SK-N-SH (cell line): Measurements from ENCODE around the gene VWA3A. TPM values are rescaled to one million over a fixed set of nuclear protein-coding genes. Genes with fewer than 3 reads are reported as not detected.
A peak's percentile ranks its signal among the peaks of the same experiment; 100 is the strongest.

ENCODE experiments used
- CTCF ChIA-PET: fragments of 300-600, 350-600 bp; formaldehyde crosslinking; extraction: SDS; loops from one replicate; lab custom pipeline; 2021; lab: Yijun Ruan, JAX
- POLR2A ChIA-PET: fragments of 350-600 bp; sonication (Branson Sonifier 250); formaldehyde crosslinking; extraction: SDS; loops from one replicate; lab custom pipeline; 2020; ENCODE audit warnings: antibody characterized with exemption, inconsistent platforms; lab: Yijun Ruan, JAX
- DNase-seq: peaks from one replicate; pipeline ENCODE4 v3.0.0; 2012
- H2AFZ ChIP-seq: fragments of 200-600 bp; sonication (generic); 2 replicates; pipeline ENCODE4 v1.8.1; 2016; ENCODE audit warnings: antibody characterized with exemption, mild to moderate bottlenecking, low read depth
- H3F3A ChIP-seq: fragments of 200-600 bp; sonication (generic); replicated peaks from 2 replicates; pipeline ENCODE3; 2016; ENCODE audit warnings: antibody characterized with exemption, mild to moderate bottlenecking; ENCODE audit not compliant: insufficient read depth
- H3K27ac ChIP-seq, 2 experiments: fragments of 200-500 bp in 1 of 2; fragments of 200-600 bp in 1 of 2; sonication (Bioruptor generic) in 1 of 2; sonication (generic), shearing (Covaris generic) in 1 of 2; 2 replicates each; pipeline versions ENCODE4 v1.5.1 to v1.6.1; 2014 to 2016; ENCODE audit warnings: low read depth in 2 of 2, inconsistent platforms in 1 of 2, low read length in 1 of 2, mild to moderate bottlenecking in 1 of 2, mixed read lengths in 1 of 2
- H3K27me3 ChIP-seq: fragments of 200-600 bp; sonication (generic), shearing (Covaris generic); 2 replicates; pipeline ENCODE4 v1.6.1; 2016; ENCODE audit warnings: mixed run types; ENCODE audit not compliant: insufficient read depth
- H3K36me3 ChIP-seq, 2 experiments: fragments of 200-500 bp in 1 of 2; fragments of 200-600 bp in 1 of 2; sonication (Bioruptor generic) in 1 of 2; sonication (generic) in 1 of 2; replicated peaks in 1 of 2; 2 replicates each; pipeline versions ENCODE3 to v1.5.1; 2014 to 2016; ENCODE audit warnings: low read length in 1 of 2, mild to moderate bottlenecking in 1 of 2; ENCODE audit not compliant: insufficient read depth in 2 of 2, control insufficient read depth in 1 of 2
- H3K4me1 ChIP-seq, 2 experiments: fragments of 200-500 bp in 1 of 2; fragments of 200-600 bp in 1 of 2; sonication (Bioruptor generic) in 1 of 2; sonication (generic), shearing (Covaris generic) in 1 of 2; 2 replicates each; pipeline versions ENCODE4 v1.5.1 to v1.6.1; 2014 to 2016; ENCODE audit warnings: low read depth in 1 of 2, low read length in 1 of 2, mixed run types in 1 of 2; ENCODE audit not compliant: insufficient read depth in 2 of 2, control insufficient read depth in 1 of 2
- H3K4me2 ChIP-seq: fragments of 200-600 bp; sonication (generic), shearing (Covaris generic); 2 replicates; pipeline ENCODE4 v1.6.1; 2017; ENCODE audit warnings: mixed run types
- H3K4me3 ChIP-seq, 2 experiments: fragments of 200-500 bp in 1 of 2; fragments of 200-600 bp in 1 of 2; sonication (Bioruptor generic) in 1 of 2; sonication (generic), shearing (Covaris generic) in 1 of 2; 2 replicates each; pipeline versions ENCODE4 v1.5.1 to v1.8.1; 2014 to 2016; ENCODE audit warnings: low read depth in 2 of 2, inconsistent platforms in 1 of 2, low read length in 1 of 2, mild to moderate bottlenecking in 1 of 2, mixed read lengths in 1 of 2, moderate library complexity in 1 of 2
- H3K79me2 ChIP-seq: fragments of 200-600 bp; sonication (generic); 2 replicates; pipeline ENCODE4 v1.8.1; 2017; ENCODE audit warnings: mild to moderate bottlenecking; ENCODE audit not compliant: insufficient read depth
- H3K9ac ChIP-seq: fragments of 200-600 bp; sonication (generic); 2 replicates; pipeline ENCODE4 v1.6.1; 2017; ENCODE audit warnings: mixed run types
- H3K9me2 ChIP-seq: fragments of 200-600 bp; sonication (generic); 2 replicates; pipeline ENCODE4 v1.6.1; 2017; ENCODE audit warnings: mixed run types
- H3K9me3 ChIP-seq: fragments of 200-600 bp; sonication (generic); 2 replicates; pipeline ENCODE4 v1.6.1; 2017; ENCODE audit warnings: mixed run types, mild to moderate bottlenecking, moderate library complexity
- H4K20me1 ChIP-seq: fragments of 200-600 bp; sonication (generic); 2 replicates; pipeline ENCODE4 v1.6.1; 2017; ENCODE audit warnings: mild to moderate bottlenecking, mixed run types; ENCODE audit not compliant: insufficient read depth
- ELF1 ChIP-seq: IDR thresholded peaks from 2 replicates; pipeline ENCODE4 v1.4.0; 2012
- EP300 ChIP-seq, 2 experiments: IDR thresholded peaks; 2 replicates each; pipeline versions ENCODE4 v1.4.0 to v1.6.1; 2012; ENCODE audit warnings: borderline replicate concordance in 1 of 2, low read depth in 1 of 2, low read length in 1 of 2
- FOSL2 ChIP-seq: IDR thresholded peaks from 2 replicates; pipeline ENCODE4 v1.4.0; 2012; ENCODE audit warnings: low read depth, mild to moderate bottlenecking, moderate library complexity, borderline replicate concordance
- FOXM1 ChIP-seq: IDR thresholded peaks from 2 replicates; pipeline ENCODE4 v1.4.0; 2012; ENCODE audit warnings: low read depth, mild to moderate bottlenecking
- GABPA ChIP-seq: IDR thresholded peaks from 2 replicates; pipeline ENCODE4 v1.4.0; 2012; ENCODE audit warnings: low read depth, mild to moderate bottlenecking
- GATA2 ChIP-seq: sonication (generic); formaldehyde crosslinking; IDR thresholded peaks from 2 replicates; pipeline ENCODE4 v1.5.0; 2020; ENCODE audit warnings: mild to moderate bottlenecking, missing genetic modification reagents
- MXI1 ChIP-seq: IDR thresholded peaks from 2 replicates; pipeline ENCODE4 v1.6.1; 2012; ENCODE audit warnings: mild to moderate bottlenecking, low read depth, low read length, improper control_type of control experiment
- POLR2AphosphoS5 ChIP-seq: IDR thresholded peaks from 2 replicates; pipeline ENCODE4 v1.6.1; 2012; ENCODE audit warnings: low read depth, low read length
- RAD21 ChIP-seq: IDR thresholded peaks from 2 replicates; pipeline ENCODE4 v1.6.1; 2012; ENCODE audit warnings: mild to moderate bottlenecking, low read length
- RCOR1 ChIP-seq: fragments of 150-350 bp; IDR thresholded peaks from 2 replicates; pipeline ENCODE4 v1.6.1; 2017; ENCODE audit warnings: antibody characterized with exemption, low read length
- RFX5 ChIP-seq: IDR thresholded peaks from 2 replicates; pipeline ENCODE4 v1.6.1; 2012; ENCODE audit warnings: mild to moderate bottlenecking, improper control_type of control experiment, low read length
- RXRA ChIP-seq: IDR thresholded peaks from 2 replicates; pipeline ENCODE4 v1.4.0; 2012; ENCODE audit warnings: low read depth, mild to moderate bottlenecking, borderline replicate concordance
- SIN3A ChIP-seq: IDR thresholded peaks from 2 replicates; pipeline ENCODE4 v1.6.1; 2012; ENCODE audit warnings: low read depth, mild to moderate bottlenecking, low read length, moderate library complexity, borderline replicate concordance
- SMC3 ChIP-seq: IDR thresholded peaks from 2 replicates; pipeline ENCODE4 v1.6.1; 2012; ENCODE audit warnings: low read depth, low read length, improper control_type of control experiment
- TAF1 ChIP-seq: IDR thresholded peaks from 2 replicates; pipeline ENCODE4 v1.6.1; 2012; ENCODE audit warnings: low read depth, mild to moderate bottlenecking, low read length, moderate library complexity, borderline replicate concordance
- TEAD4 ChIP-seq: IDR thresholded peaks from 2 replicates; pipeline ENCODE4 v1.4.0; 2012; ENCODE audit warnings: mild to moderate bottlenecking, borderline replicate concordance; ENCODE audit not compliant: insufficient read depth
- WGBS: methylation state at CpG from one replicate; pipeline ENCODE4 v1.1.6; 2017; ENCODE audit warnings: low lambda C conversion rate; 5-methylcytosine and 5-hydroxymethylcytosine counted together
- polyA plus RNA-seq, 3 experiments: library from polyadenylated mRNA; depleted of rRNA; stranded (reverse); fragments of >200 nt; gene quantifications; 2 replicates each; pipeline ENCODE4 v1.2.3, GENCODE V29; 2012
- TF ChIP-seq, protein P1 (sequence below): IDR thresholded peaks from 2 replicates; pipeline ENCODE4 v1.4.0; 2012; ENCODE audit warnings: low read depth
- TF ChIP-seq, protein P2 (sequence below): IDR thresholded peaks from 2 replicates; pipeline ENCODE4; 2012
- TF ChIP-seq, protein P3 (sequence below): fragments of 200-600 bp; sonication (generic); IDR thresholded peaks from 2 replicates; pipeline ENCODE4 v1.6.1; 2017; ENCODE audit warnings: antibody characterized with exemption, mild to moderate bottlenecking, moderate library complexity

The VWA3A gene
- polyA plus RNA-seq, 1 of the 3 experiments (the other 2 are of a cell fraction): not detected

- ChIA-PET CTCF (interaction anchor here (0.5 to 5.2 kb wide), 61 partner anchors 8 to 532 kb away, joined by 3 to 74 read pairs (median 4); partner anchors contain the start of genes MOSMO, PDZD9, POLR3E and UQCRC2), POLR2A (interaction anchor here (0.7 to 1.3 kb wide), 4 partner anchors 181 to 238 kb away, joined by 3 read pairs; partner anchors contain the start of genes MOSMO and UQCRC2)
Observed at GRCh38 chr16:22188595-22189442, 96.5 kb downstream of the VWA3A start.

GRCh38 chr16:22189473-22190080, 97.2 kb downstream of the VWA3A start:
- POLR2A ChIA-PET: interaction anchor here (0.6 to 1.3 kb wide), 5 partner anchors 181 to 239 kb away, joined by 3 to 4 read pairs (median 3); partner anchors contain the start of genes MOSMO and UQCRC2
- H3K79me2 ChIP-seq: no peaks in the 10 kb centered on the region
- H3K27me3 ChIP-seq: no peaks in the 10 kb centered on the region
- 21% methylated on average over 17 of the region's 18 CpGs for WGBS
- peak overlapping the region; percentile 35; the same call in 1 of the 2 replicates for H3K9ac ChIP-seq
- peak; percentile 55 for DNase-seq
- no peaks in the 10 kb centered on the region for H4K20me1 ChIP-seq
- H3K9me3 ChIP-seq: no peaks in the 10 kb centered on the region
- peak overlapping the region; percentile 84 for H2AFZ ChIP-seq
- H3K4me1 ChIP-seq: peaks cover 3 to 22% of the 10 kb centered on the region in 2 experiments; a peak in 2 of 4 replicates
- H3K4me3 ChIP-seq: peak overlapping the region; percentile 68 to 71
- H3K9me2 ChIP-seq: no peaks in the 10 kb centered on the region
- H3K27ac ChIP-seq: peak overlapping the region; percentile 23 to 72; a peak in 3 of 4 replicates
- no peaks in the 10 kb centered on the region for H3K36me3 ChIP-seq
- CTCF ChIA-PET: interaction anchor here (0.8 to 5.2 kb wide), 32 partner anchors 9 to 248 kb away, joined by 3 to 74 read pairs (median 6); partner anchors contain the start of genes MOSMO, PDZD9, POLR3E and UQCRC2
- H3F3A ChIP-seq: peaks cover 6% of the 10 kb centered on the region
- H3K4me2 ChIP-seq: peak overlapping the region; percentile 91
- TF ChIP-seq TEAD4: no peak
- peak in 1 of 2 experiments; percentile 57; a peak in 1 of 4 replicates for TF ChIP-seq EP300 (IDR thresholded peaks at IDR 0.05; ENCODE audit: borderline replicate concordance in 1 of 2, low read depth in 1 of 2, low read length in 1 of 2)
- TF ChIP-seq RXRA: no peak
- TF ChIP-seq FOXM1: no peak
- no peak for TF ChIP-seq SIN3A
- TF ChIP-seq, protein P1, sequence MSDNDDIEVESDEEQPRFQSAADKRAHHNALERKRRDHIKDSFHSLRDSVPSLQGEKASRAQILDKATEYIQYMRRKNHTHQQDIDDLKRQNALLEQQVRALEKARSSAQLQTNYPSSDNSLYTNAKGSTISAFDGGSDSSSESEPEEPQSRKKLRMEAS: no peak
- TF ChIP-seq GATA2 (CRISPR knock-in tag): peak; percentile 71
- no peak for TF ChIP-seq POLR2AphosphoS5
- TF ChIP-seq FOSL2: no peak
- TF ChIP-seq GABPA: no peak
- TF ChIP-seq, protein P2, sequence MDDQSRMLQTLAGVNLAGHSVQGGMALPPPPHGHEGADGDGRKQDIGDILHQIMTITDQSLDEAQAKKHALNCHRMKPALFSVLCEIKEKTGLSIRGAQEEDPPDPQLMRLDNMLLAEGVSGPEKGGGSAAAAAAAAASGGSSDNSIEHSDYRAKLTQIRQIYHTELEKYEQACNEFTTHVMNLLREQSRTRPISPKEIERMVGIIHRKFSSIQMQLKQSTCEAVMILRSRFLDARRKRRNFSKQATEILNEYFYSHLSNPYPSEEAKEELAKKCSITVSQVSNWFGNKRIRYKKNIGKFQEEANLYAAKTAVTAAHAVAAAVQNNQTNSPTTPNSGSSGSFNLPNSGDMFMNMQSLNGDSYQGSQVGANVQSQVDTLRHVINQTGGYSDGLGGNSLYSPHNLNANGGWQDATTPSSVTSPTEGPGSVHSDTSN: no peak
- no peak for TF ChIP-seq ELF1
- TF ChIP-seq RCOR1: peak; percentile 50; the same call in 1 of the 2 replicates

More at GRCh38 chr16:22188595-22189442, 96.5 kb downstream of the VWA3A start:
- Histone ChIP-seq H3K4me3 (no peak overlapping the region; a peak in 1 of 4 replicates), H3K79me2 (no peaks in the 10 kb centered on the region), H3K4me2 (no peak overlapping the region), H4K20me1 (no peaks in the 10 kb centered on the region), H3K27me3 (no peaks in the 10 kb centered on the region), H3K4me1 (peaks cover 3 to 22% of the 10 kb centered on the region in 2 experiments; a peak in 2 of 4 replicates), H2AFZ (no peak overlapping the region), H3K27ac (peak overlapping the region in 1 of 2 experiments; percentile 72; a peak in 2 of 4 replicates), H3K9ac (no peak overlapping the region), H3K36me3 (no peaks in the 10 kb centered on the region), H3K9me3 (no peaks in the 10 kb centered on the region), H3K9me2 (no peaks in the 10 kb centered on the region), H3F3A (peaks cover 6% of the 10 kb centered on the region)
- TF ChIP-seq FOXM1: no peak
- 0 out of 4 replicates have a peak, but pooled peaks of 1 of the 2 experiments have one; percentile 9 for TF ChIP-seq EP300 (IDR thresholded peaks at IDR 0.05; ENCODE audit: borderline replicate concordance in 1 of 2, low read depth in 1 of 2, low read length in 1 of 2)
- TF ChIP-seq, protein P3, sequence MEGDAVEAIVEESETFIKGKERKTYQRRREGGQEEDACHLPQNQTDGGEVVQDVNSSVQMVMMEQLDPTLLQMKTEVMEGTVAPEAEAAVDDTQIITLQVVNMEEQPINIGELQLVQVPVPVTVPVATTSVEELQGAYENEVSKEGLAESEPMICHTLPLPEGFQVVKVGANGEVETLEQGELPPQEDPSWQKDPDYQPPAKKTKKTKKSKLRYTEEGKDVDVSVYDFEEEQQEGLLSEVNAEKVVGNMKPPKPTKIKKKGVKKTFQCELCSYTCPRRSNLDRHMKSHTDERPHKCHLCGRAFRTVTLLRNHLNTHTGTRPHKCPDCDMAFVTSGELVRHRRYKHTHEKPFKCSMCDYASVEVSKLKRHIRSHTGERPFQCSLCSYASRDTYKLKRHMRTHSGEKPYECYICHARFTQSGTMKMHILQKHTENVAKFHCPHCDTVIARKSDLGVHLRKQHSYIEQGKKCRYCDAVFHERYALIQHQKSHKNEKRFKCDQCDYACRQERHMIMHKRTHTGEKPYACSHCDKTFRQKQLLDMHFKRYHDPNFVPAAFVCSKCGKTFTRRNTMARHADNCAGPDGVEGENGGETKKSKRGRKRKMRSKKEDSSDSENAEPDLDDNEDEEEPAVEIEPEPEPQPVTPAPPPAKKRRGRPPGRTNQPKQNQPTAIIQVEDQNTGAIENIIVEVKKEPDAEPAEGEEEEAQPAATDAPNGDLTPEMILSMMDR: peak; percentile 87
- TF ChIP-seq SMC3: peak; percentile 85
- TF ChIP-seq MXI1: peak; percentile 36; the same call in 1 of the 2 replicates
- 0 out of 2 replicates have a peak, but pooled peaks have one; percentile 31 for TF ChIP-seq RFX5
- peak; percentile 97 for TF ChIP-seq RAD21
- TF ChIP-seq TAF1: no peak
- 44% methylated on average over 8 of the region's 8 CpGs for WGBS
- DNase-seq: peak; percentile 73
